GM12878 (cell line): Measurements from ENCODE around the gene TNP2. TPM values are rescaled to one million over a fixed set of nuclear protein-coding genes. Genes with fewer than 3 reads are reported as not detected.
A peak's percentile ranks its signal among the peaks of the same experiment; 100 is the strongest.

Source experiments
- ASH2L ChIP-seq: fragments of 300-600, 200-600 bp; sonication (generic); IDR thresholded peaks from 2 replicates; pipeline ENCODE4 v1.6.1; 2017; ENCODE audit warnings: low read depth, mild to moderate bottlenecking, borderline replicate concordance
- CHD2 ChIP-seq: IDR thresholded peaks from 2 replicates; pipeline ENCODE4 v1.6.1; 2011; ENCODE audit warnings: low read depth, low read length, improper control_type of control experiment, borderline replicate concordance
- CREM ChIP-seq: IDR thresholded peaks from 2 replicates; pipeline ENCODE4 v1.6.1; 2014; ENCODE audit warnings: antibody characterized with exemption, low read depth
- MEF2B ChIP-seq: fragments of 450-650 bp; IDR thresholded peaks from 2 replicates; pipeline ENCODE4 v1.6.1; 2018; ENCODE audit warnings: mild to moderate bottlenecking, moderate library complexity; ENCODE audit not compliant: partially characterized antibody, poor library complexity, severe bottlenecking
- POU2F2 ChIP-seq: IDR thresholded peaks from 3 replicates; pipeline ENCODE4 v1.6.1; 2011; ENCODE audit warnings: low read depth, mild to moderate bottlenecking, low read length, borderline replicate concordance
- SRF ChIP-seq, 2 experiments: IDR thresholded peaks; 2 replicates each; pipeline ENCODE4 v1.6.1; 2011; ENCODE audit warnings: low read depth in 2 of 2, low read length in 2 of 2, mild to moderate bottlenecking in 1 of 2, moderate library complexity in 1 of 2
- polyA plus RNA-seq, 11 experiments: library from polyadenylated mRNA; depleted of rRNA in 4 of 11; unstranded in 6 of 11; stranded (reverse) in 5 of 11; fragments of >200 nt; fragmentation: Nextera tagmentation in 4 of 11; fragmentation: Illumina TruSeq in 1 of 11; extraction: Ambion mirVana in 4 of 11; extraction: Trizol in 1 of 11; gene quantifications; 1 replicate in 1 of 11; 2 replicates in 10 of 11; pipeline versions ENCODE4 v1.2.1 to v1.2.3, GENCODE V29; 2011 to 2016; ENCODE audit warnings: inconsistent platforms in 2 of 11, missing spikeins in 2 of 11, low read depth in 1 of 11
- total RNA-seq, 4 experiments: library from RNA; depleted of rRNA in 3 of 4; stranded (reverse); fragments of >200 nt in 3 of 4; fragmentation: Illumina TruSeq in 1 of 4; extraction: Trizol in 1 of 4; gene quantifications; 2 replicates each; pipeline versions ENCODE4 v1.2.1 to v1.2.3, GENCODE V29; 2013 to 2021
- TF ChIP-seq, protein P1 (sequence below): IDR thresholded peaks from 2 replicates; pipeline ENCODE4 v1.6.1; 2012; ENCODE audit warnings: improper control_type of control experiment, low read depth, low read length; ENCODE audit not compliant: insufficient replicate concordance

Gene TNP2
- total and polyA plus RNA-seq, 10 of the 15 experiments (the other 5 are each of a cell fraction or from before 2014, with no cell fraction given), result not detected

DNA sequence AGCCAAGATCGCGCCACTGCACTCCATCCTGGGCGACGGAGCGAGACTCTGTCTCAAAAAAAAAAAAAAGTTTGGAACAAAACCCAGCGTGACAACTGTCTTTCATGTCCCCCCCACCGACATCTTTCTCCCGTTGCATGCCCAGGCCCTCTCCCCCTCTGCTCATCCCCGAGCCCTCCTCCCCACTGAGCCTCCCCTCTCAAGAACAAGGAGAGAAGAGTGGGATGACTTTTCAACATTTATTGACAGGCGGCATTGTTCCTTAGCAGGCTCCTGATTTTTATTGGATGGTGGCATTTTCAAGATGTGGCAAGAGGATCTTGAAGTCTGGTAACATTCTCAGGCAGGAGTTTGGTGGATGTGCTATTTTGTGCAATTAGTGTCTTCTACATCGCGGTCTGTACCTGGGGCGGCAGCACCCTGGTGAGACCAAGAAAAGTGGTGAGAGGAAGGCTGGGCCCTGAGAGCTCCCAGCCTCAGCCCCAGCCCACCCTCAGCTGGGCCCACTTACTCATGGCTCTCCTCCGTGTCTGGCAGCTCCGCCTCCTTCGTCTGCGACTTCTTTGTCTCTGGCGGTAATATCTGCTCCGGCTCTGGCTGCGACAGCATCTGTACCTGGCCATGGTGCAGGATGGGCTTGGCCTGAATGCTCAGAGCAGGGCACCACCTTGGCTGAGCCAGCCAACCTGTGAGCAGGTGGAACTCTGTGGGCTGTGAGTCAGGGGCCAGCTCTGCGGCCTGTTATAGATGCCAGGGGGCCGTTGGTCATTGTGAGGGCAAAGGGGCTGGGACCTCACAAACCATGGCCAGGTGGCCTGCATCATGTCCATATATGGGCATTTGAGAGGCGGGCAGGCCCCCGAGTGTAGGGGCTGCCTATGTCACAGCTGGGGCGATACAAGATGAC lies 11.7 kb upstream of the TNP2 start, which contains the start of gene PRM1 (continued):
- TF ChIP-seq, protein P1, sequence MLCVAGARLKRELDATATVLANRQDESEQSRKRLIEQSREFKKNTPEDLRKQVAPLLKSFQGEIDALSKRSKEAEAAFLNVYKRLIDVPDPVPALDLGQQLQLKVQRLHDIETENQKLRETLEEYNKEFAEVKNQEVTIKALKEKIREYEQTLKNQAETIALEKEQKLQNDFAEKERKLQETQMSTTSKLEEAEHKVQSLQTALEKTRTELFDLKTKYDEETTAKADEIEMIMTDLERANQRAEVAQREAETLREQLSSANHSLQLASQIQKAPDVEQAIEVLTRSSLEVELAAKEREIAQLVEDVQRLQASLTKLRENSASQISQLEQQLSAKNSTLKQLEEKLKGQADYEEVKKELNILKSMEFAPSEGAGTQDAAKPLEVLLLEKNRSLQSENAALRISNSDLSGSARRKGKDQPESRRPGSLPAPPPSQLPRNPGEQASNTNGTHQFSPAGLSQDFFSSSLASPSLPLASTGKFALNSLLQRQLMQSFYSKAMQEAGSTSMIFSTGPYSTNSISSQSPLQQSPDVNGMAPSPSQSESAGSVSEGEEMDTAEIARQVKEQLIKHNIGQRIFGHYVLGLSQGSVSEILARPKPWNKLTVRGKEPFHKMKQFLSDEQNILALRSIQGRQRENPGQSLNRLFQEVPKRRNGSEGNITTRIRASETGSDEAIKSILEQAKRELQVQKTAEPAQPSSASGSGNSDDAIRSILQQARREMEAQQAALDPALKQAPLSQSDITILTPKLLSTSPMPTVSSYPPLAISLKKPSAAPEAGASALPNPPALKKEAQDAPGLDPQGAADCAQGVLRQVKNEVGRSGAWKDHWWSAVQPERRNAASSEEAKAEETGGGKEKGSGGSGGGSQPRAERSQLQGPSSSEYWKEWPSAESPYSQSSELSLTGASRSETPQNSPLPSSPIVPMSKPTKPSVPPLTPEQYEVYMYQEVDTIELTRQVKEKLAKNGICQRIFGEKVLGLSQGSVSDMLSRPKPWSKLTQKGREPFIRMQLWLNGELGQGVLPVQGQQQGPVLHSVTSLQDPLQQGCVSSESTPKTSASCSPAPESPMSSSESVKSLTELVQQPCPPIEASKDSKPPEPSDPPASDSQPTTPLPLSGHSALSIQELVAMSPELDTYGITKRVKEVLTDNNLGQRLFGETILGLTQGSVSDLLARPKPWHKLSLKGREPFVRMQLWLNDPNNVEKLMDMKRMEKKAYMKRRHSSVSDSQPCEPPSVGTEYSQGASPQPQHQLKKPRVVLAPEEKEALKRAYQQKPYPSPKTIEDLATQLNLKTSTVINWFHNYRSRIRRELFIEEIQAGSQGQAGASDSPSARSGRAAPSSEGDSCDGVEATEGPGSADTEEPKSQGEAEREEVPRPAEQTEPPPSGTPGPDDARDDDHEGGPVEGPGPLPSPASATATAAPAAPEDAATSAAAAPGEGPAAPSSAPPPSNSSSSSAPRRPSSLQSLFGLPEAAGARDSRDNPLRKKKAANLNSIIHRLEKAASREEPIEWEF, result no peak
- TF ChIP-seq MEF2B (no peak), CREM (no peak), POU2F2 (no peak), ASH2L (no peak), SRF (IDR thresholded peaks at IDR 0.05; ENCODE audit: low read depth in 2 of 2, low read length in 2 of 2) (peak; percentile 59 to 77), CHD2 (no peak)
